Kidney epithelial cell (primary cell): ENCODE data around the gene ANKRD40CL. TPM values are rescaled to one million over a fixed set of nuclear protein-coding genes. Genes with fewer than 3 reads are reported as not detected.

ENCODE experiments used
- DNase-seq: peaks from one replicate; pipeline ENCODE4 v3.0.0-alpha.2; 2010; ENCODE audit warnings: low read depth
- H3K27me3 ChIP-seq: 2 replicates; pipeline ENCODE4 v1.6.0; 2011; ENCODE audit warnings: low read length; ENCODE audit not compliant: control insufficient read depth, insufficient read depth
- H3K36me3 ChIP-seq: 2 replicates; pipeline ENCODE4 v1.5.1; 2011; ENCODE audit warnings: low read length; ENCODE audit not compliant: control insufficient read depth, insufficient read depth
- H3K4me3 ChIP-seq: 2 replicates; pipeline ENCODE4 v1.5.1; 2011; ENCODE audit warnings: low read depth, mild to moderate bottlenecking, control low read depth, low read length
- CTCF ChIP-seq: IDR thresholded peaks from 2 replicates; pipeline ENCODE4 v1.5.1; 2011; ENCODE audit warnings: mild to moderate bottlenecking, moderate library complexity, low read length, control low read depth, inconsistent platforms; ENCODE audit not compliant: insufficient read depth, poor library complexity, severe bottlenecking
- total RNA-seq: library from RNA; depleted of rRNA; stranded (reverse); fragments of >200 nt; gene quantifications from 2 replicates; pipeline ENCODE4 v1.2.3, GENCODE V29; 2015

Gene ANKRD40CL
- total RNA-seq: not detected in 2 replicates

- DNase-seq: no peak
- no peaks in the 10 kb centered on the region for H3K27me3 ChIP-seq
- no peak for TF ChIP-seq CTCF
- H3K36me3 ChIP-seq: no peaks in the 10 kb centered on the region
- no peak within 1 kb of the TSS for H3K4me3 ChIP-seq
Observed at GRCh38 chr17:50767446-50767845, at the start of gene ANKRD40CL. ANKRD40CL (minus strand) TSS chr17:50767518; CDS start chr17:50766913, 605 bp downstream.

DNA sequence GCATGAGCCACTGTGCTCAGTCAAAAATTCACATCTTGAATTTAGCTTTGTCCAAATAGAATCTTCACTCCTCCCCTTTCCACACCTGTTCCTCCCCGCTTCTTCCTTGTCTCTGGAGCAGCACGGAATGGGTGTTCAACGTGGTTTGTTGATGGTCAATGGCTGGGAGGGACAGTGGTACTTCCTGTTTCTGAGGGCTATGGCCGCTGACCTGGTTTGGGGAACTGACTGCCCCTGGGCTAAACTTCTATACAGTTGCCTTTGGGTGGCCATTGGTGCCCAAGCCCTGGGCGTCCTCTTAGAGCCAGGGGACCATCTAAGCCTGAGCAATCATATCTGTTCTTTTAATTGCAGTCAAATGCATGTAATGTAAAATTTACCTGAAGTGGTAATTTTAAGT lies 49.0 kb upstream of the ANKRD40CL start:
- Histone ChIP-seq H3K27me3 (peaks cover 2% of the 10 kb centered on the region), H3K4me3 (no peak overlapping the region), H3K36me3 (no peaks in the 10 kb centered on the region)
- no peak for DNase-seq
- no peak for TF ChIP-seq CTCF

DNA sequence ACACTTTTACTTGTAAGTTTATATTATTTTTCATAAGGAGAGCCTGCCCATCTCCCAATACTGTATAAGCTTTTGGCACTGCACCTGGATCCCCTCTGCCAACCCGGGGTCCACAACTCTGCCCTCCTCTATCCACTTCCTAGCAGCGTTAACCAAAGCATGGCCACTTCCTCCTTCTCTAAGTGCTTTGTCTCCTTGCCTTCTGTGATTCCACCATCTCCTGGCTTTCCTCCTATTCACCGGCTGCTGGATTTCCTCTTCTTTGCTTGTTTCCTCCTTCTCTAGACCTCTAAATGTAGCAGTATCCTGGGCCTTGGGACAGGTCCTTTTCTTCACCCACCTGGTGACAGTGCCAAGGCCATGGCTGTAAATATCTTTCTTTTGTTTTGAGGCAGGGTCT lies 48.1 kb upstream of the ANKRD40CL start:
- Histone ChIP-seq H3K4me3 (no peak overlapping the region), H3K27me3 (peaks cover 2% of the 10 kb centered on the region), H3K36me3 (no peaks in the 10 kb centered on the region)
- no peak for TF ChIP-seq CTCF
- DNase-seq: no peak

GRCh38 chr17:50813583-50813982 lies 46.3 kb upstream of the ANKRD40CL start:
- no peak for DNase-seq
- no peak for TF ChIP-seq CTCF
- Histone ChIP-seq H3K36me3 (no peaks in the 10 kb centered on the region), H3K27me3 (peaks cover 2% of the 10 kb centered on the region), H3K4me3 (no peak overlapping the region)

DNA sequence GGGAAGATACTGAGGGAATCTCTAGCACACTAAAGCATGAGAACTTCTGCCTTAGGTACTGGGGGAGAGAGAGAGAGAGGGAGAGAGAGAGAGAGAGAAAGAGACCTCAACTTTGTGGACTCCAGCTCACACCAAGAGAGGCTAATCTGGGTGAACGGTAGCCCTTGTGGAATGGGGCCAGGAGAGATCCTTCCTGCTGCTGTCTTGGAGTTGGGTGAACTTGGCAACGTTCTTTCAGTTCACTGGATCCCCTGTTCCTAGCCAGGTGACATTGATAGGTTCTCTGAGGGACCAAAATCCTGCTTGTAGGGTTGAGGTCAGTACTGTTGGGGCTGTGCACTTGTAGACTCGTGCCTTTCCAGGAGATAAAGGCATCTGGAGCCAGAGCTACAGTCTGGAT lies 41.6 kb upstream of the ANKRD40CL start:
- no peak overlapping the region for H3K4me3 ChIP-seq
- TF ChIP-seq CTCF: no peak
- no peak for DNase-seq
- H3K27me3 ChIP-seq: peaks cover 2% of the 10 kb centered on the region
- H3K36me3 ChIP-seq: no peaks in the 10 kb centered on the region

- no peak overlapping the region for H3K4me3 ChIP-seq
- TF ChIP-seq CTCF: no peak
- DNase-seq: no peak
- H3K27me3 ChIP-seq: peaks cover 2% of the 10 kb centered on the region
- H3K36me3 ChIP-seq: no peaks in the 10 kb centered on the region
Observed at GRCh38 chr17:50808413-50808812, 41.1 kb upstream of the ANKRD40CL start.
